Lower leg skin (tissue), 4 donors: Measurements from ENCODE around the gene CBX2. TPM values are rescaled to one million over a fixed set of nuclear protein-coding genes. Genes with fewer than 3 reads are reported as not detected.

Experiments used
- DNase-seq, 2 donors: peaks; one replicate each; pipeline ENCODE4 v3.0.0-alpha.2; 2019; ENCODE audit warnings: low spot score in 2 of 2
- H3K4me3 ChIP-seq: fragments of 200-600 bp; sonication (generic); 2 replicates; pipeline ENCODE4 v1.5.1; 2017; ENCODE audit warnings: mild to moderate bottlenecking, low read depth; ENCODE audit not compliant: poor library complexity, severe bottlenecking
- POLR2A ChIP-seq, 2 donors: fragments of 450-650 bp; IDR thresholded peaks; one replicate each; pipeline ENCODE4 v1.6.1; 2016 to 2017; ENCODE audit warnings: antibody characterized with exemption in 2 of 2, mild to moderate bottlenecking in 1 of 2, moderate library complexity in 1 of 2
- WGBS, 2 donors: methylation state at CpG; one replicate each; pipeline ENCODE4 v1.1.5; 2018; 5-methylcytosine and 5-hydroxymethylcytosine counted together
- intact Hi-C: fragments of 100-400 bp; cut with DNase I; formaldehyde crosslinking; loops from one replicate; pipeline ENCODE4 v1.15.0; 2023; ENCODE audit warnings: low total_unique reads
- total RNA-seq, 4 donors: library from RNA; depleted of rRNA; stranded (reverse); fragments of >200 nt; gene quantifications; one replicate each; pipeline ENCODE4 v1.1.0, GENCODE V29; 2016
- TF ChIP-seq, protein P1 (sequence below), 3 donors: fragments of 450-650 bp; IDR thresholded peaks; one replicate each; pipeline ENCODE4 v1.5.1; 2016; ENCODE audit warnings: antibody characterized with exemption in 3 of 3, mild to moderate bottlenecking in 3 of 3, moderate library complexity in 2 of 3

Gene CBX2
- total RNA-seq, 4 donors from 2014 or later = 1.9 to 3.8 (median 3.1) TPM

GRCh38 chr17:79745641-79746105, 32.3 kb upstream of the CBX2 start:
- 41 to 44% methylated on average over 6 of the region's 6 CpGs for WGBS, 2 donors
- TF ChIP-seq, protein P1, sequence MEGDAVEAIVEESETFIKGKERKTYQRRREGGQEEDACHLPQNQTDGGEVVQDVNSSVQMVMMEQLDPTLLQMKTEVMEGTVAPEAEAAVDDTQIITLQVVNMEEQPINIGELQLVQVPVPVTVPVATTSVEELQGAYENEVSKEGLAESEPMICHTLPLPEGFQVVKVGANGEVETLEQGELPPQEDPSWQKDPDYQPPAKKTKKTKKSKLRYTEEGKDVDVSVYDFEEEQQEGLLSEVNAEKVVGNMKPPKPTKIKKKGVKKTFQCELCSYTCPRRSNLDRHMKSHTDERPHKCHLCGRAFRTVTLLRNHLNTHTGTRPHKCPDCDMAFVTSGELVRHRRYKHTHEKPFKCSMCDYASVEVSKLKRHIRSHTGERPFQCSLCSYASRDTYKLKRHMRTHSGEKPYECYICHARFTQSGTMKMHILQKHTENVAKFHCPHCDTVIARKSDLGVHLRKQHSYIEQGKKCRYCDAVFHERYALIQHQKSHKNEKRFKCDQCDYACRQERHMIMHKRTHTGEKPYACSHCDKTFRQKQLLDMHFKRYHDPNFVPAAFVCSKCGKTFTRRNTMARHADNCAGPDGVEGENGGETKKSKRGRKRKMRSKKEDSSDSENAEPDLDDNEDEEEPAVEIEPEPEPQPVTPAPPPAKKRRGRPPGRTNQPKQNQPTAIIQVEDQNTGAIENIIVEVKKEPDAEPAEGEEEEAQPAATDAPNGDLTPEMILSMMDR (IDR thresholded peaks at IDR 0.05) = no peak
- no peak for TF ChIP-seq POLR2A (IDR thresholded peaks at IDR 0.05)
- H3K4me3 ChIP-seq = no peak overlapping the region
- intact Hi-C loops = no loop called here
- no peak for DNase-seq

- 12 to 16% methylated on average over 20 to 22 of the region's 22 CpGs for WGBS, 2 donors
- intact Hi-C loops = no loop called here
- no peak for TF ChIP-seq POLR2A (IDR thresholded peaks at IDR 0.05)
- TF ChIP-seq, protein P1 (IDR thresholded peaks at IDR 0.05) = no peak
- no peak for DNase-seq
- no peak overlapping the region for H3K4me3 ChIP-seq
These were observed 30.9 kb upstream of the CBX2 start for GRCh38 chr17:79746889-79747507.

GRCh38 chr17:79747508-79748294, 30.2 kb upstream of the CBX2 start:
- intact Hi-C loops = no loop called here
- TF ChIP-seq, protein P1 (IDR thresholded peaks at IDR 0.05) = no peak
- no peak for TF ChIP-seq POLR2A (IDR thresholded peaks at IDR 0.05)
- DNase-seq = no peak
- WGBS, 2 donors = 0 to 2% methylated on average over 29 to 46 of the region's 74 CpGs
- H3K4me3 ChIP-seq = no peak overlapping the region

GRCh38 chr17:79748295-79749099, 29.5 kb upstream of the CBX2 start:
- 7 to 9% methylated on average over 9 to 28 of the region's 55 CpGs for WGBS, 2 donors
- TF ChIP-seq, protein P1 (IDR thresholded peaks at IDR 0.05) = no peak
- TF ChIP-seq POLR2A (IDR thresholded peaks at IDR 0.05) = no peak
- DNase-seq = no peak
- intact Hi-C loops = no loop called here
- no peak overlapping the region for H3K4me3 ChIP-seq

DNA sequence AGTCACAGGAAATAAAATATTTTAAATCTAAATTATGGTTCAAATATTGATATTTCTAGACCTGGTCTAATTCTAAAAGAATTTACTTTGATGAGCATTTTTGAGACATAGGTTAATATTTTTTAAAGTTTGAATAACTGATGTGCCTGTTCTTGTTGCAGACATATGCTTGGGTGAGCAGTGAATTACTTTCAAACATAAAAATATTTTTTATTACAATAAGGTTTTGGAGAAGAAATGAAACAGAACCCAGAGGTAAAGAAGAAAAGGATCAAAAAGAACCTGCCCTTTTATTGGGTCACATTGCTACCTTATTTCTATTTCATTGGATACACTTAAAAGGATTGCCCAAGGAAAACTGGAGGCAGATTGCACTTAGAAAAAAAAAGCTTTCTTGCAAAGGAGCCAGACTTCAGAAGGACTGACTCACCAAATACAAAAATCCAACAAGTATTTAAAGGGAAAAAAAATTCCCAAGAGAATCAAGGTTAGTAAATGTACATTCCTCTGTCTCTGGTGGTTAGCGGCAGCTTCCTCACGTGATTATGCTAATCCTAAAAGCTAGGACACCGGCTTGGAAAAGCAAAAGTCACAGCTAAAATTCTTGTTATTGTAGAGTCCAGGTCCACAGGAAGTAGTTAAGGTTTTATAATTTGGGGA, 28.7 kb upstream of the CBX2 start:
- TF ChIP-seq, protein P1 (IDR thresholded peaks at IDR 0.05) = no peak
- TF ChIP-seq POLR2A (IDR thresholded peaks at IDR 0.05) = no peak
- DNase-seq = no peak
- intact Hi-C loops = no loop called here
- 43 to 57% methylated on average over 3 of the region's 3 CpGs for WGBS, 2 donors
- H3K4me3 ChIP-seq = no peak overlapping the region
